Testis (tissue), 2 donors: ENCODE data around the gene PDF.

Experiments used
- CTCF ChIP-seq, 3 experiments: fragments of 450-650 bp in 2 of 3; fragments of 200-600 bp in 1 of 3; sonication (generic) in 1 of 3; IDR thresholded peaks; one replicate each; pipeline ENCODE4 v1.5.1; 2016 to 2019; ENCODE audit warnings: antibody characterized with exemption in 3 of 3, mild to moderate bottlenecking in 2 of 3, moderate library complexity in 1 of 3
- POLR2A ChIP-seq: fragments of 450-650 bp; IDR thresholded peaks from one replicate; pipeline ENCODE4 v1.6.1; 2017; ENCODE audit warnings: antibody characterized with exemption, mild to moderate bottlenecking, moderate library complexity

GRCh38 chr16:69294051-69294450, 36.3 kb downstream of the PDF start:
- TF ChIP-seq CTCF (IDR thresholded peaks at IDR 0.05) = no peak
- no peak for TF ChIP-seq POLR2A
